Measurements from ENCODE around the gene STARD3. TPM values are rescaled to one million over a fixed set of nuclear protein-coding genes. Genes with fewer than 3 reads are reported as not detected.

Gene STARD3
- total RNA-seq, 4 donors from 2014 or later = 102 to 212 (median 145) TPM

DNA sequence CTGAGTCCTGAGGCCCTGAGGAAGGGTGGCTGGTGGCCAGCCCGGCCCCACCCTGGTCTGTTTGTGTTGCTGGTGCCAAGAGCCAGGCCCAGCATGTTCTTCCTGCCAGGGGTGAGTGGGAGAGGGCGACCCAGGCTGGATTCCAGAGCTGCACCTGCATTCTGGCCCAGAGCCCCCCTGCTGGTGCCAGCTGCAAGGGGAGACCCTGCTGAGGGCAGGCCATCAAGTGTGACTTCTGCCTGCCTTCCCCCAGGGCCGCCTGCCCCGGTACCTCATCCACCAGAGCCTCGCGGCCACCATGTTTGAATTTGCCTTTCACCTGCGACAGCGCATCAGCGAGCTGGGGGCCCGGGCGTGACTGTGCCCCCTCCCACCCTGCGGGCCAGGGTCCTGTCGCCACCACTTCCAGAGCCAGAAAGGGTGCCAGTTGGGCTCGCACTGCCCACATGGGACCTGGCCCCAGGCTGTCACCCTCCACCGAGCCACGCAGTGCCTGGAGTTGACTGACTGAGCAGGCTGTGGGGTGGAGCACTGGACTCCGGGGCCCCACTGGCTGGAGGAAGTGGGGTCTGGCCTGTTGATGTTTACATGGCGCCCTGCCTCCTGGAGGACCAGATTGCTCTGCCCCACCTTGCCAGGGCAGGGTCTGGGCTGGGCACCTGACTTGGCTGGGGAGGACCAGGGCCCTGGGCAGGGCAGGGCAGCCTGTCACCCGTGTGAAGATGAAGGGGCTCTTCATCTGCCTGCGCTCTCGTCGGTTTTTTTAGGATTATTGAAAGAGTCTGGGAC is 25.8 kb downstream of the STARD3 start:
- H3K4me1 ChIP-seq = peaks cover 7 to 52% (median 10%) of the 10 kb centered on the region in 4 donors
- TF ChIP-seq, protein P1, sequence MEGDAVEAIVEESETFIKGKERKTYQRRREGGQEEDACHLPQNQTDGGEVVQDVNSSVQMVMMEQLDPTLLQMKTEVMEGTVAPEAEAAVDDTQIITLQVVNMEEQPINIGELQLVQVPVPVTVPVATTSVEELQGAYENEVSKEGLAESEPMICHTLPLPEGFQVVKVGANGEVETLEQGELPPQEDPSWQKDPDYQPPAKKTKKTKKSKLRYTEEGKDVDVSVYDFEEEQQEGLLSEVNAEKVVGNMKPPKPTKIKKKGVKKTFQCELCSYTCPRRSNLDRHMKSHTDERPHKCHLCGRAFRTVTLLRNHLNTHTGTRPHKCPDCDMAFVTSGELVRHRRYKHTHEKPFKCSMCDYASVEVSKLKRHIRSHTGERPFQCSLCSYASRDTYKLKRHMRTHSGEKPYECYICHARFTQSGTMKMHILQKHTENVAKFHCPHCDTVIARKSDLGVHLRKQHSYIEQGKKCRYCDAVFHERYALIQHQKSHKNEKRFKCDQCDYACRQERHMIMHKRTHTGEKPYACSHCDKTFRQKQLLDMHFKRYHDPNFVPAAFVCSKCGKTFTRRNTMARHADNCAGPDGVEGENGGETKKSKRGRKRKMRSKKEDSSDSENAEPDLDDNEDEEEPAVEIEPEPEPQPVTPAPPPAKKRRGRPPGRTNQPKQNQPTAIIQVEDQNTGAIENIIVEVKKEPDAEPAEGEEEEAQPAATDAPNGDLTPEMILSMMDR (IDR thresholded peaks at IDR 0.05) = no peak
- no peak for TF ChIP-seq POLR2A (IDR thresholded peaks at IDR 0.05)
- peak overlapping the region in 2 of 4 donors; percentile 15 to 41 for H3K27ac ChIP-seq
- peaks cover 0 to 47% (median 0%) of the 10 kb centered on the region in 3 donors for H3K36me3 ChIP-seq
- H3K27me3 ChIP-seq = peaks cover 0 to 5% of the 10 kb centered on the region in 2 donors
- DNase-seq = peak in 1 of 3 donors; percentile 55
- H3K9me3 ChIP-seq = no peaks in the 10 kb centered on the region
- no peak overlapping the region for H3K4me3 ChIP-seq

DNA sequence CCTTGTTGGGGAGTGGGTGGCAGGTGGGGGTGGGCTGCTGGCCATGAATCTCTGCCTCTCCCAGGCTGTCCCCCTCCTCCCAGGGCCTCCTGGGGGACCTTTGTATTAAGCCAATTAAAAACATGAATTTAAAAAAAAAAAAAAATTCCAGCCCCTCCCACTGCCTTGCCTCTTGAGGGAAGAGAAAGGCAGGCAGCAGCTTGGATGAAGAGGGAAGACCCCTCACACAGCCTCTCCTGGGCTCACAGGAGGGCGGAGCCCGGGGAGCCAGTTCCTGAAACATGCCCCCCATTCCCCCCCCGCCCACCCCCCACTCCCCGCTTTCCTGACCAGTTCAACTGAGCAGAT is 26.4 kb downstream of the STARD3 start:
- Histone ChIP-seq H3K4me1 (peaks cover 11 to 57% (median 13%) of the 10 kb centered on the region in 4 donors), H3K36me3 (peaks cover 0 to 42% (median 0%) of the 10 kb centered on the region in 3 donors), H3K9me3 (no peaks in the 10 kb centered on the region), H3K4me3 (no peak overlapping the region), H3K27ac (peak overlapping the region in 2 of 4 donors; percentile 15 to 66), H3K27me3 (peaks cover 0 to 6% of the 10 kb centered on the region in 2 donors)
- no peak for DNase-seq
- TF ChIP-seq POLR2A (IDR thresholded peaks at IDR 0.05) = no peak
- TF ChIP-seq, protein P1 (IDR thresholded peaks at IDR 0.05) = no peak

DNA sequence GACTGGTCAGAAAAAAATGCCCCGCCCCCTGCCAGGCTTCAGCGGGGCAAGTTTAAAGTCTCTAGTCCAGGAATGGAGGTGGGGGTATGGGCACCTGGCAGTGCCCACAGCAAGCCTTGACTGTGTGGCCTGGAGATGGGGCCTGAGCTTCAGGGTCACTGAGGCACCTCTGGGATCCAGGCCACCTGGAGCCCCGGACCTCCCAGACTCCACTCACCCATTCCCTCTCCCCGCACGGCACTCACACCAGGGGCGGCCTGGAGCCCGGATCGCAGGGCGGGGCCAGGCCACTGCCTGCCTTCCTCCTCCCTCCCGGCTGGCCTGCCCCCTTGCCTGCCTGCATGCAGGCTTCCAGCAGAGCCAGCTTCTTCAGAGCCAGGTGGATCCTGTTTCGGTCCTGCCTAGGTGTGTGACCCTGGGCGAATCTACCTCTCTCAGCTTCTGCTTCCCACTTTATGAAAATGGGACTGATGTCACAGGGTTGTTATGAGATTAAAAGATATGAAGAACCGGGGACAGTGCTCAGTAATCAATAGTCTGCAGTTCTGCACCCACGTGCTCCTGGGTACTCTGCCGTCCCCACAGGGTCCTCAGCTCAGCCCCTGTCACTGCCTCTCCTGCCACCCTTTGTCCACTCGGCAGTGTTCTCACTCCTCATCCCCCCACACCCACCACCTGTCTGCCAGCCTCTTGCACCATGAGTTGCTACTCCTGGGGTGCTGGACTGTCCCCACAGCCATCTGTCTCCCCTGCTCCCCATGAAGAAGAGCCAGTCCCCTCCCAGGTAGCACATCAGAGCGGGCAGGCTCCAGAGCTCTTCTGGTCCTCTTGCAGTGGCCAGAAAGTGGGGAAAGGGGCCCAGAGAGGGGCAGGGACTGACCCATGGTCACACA is 27.0 kb downstream of the STARD3 start:
- peak overlapping the region in 2 of 4 donors; percentile 15 to 66 for H3K27ac ChIP-seq
- peak overlapping the region in 1 of 4 donors; percentile 2 for H3K4me3 ChIP-seq
- peaks cover 0 to 6% of the 10 kb centered on the region in 2 donors for H3K27me3 ChIP-seq
- DNase-seq = peak in 2 of 3 donors; percentile 74 to 78
- H3K4me1 ChIP-seq = peaks cover 11 to 63% (median 15%) of the 10 kb centered on the region in 4 donors
- no peaks in the 10 kb centered on the region for H3K9me3 ChIP-seq
- H3K36me3 ChIP-seq = peaks cover 0 to 36% (median 0%) of the 10 kb centered on the region in 3 donors
- TF ChIP-seq, protein P1 (IDR thresholded peaks at IDR 0.05) = peak in 1 of 6 experiments; percentile 3
- TF ChIP-seq POLR2A (IDR thresholded peaks at IDR 0.05) = no peak

DNA sequence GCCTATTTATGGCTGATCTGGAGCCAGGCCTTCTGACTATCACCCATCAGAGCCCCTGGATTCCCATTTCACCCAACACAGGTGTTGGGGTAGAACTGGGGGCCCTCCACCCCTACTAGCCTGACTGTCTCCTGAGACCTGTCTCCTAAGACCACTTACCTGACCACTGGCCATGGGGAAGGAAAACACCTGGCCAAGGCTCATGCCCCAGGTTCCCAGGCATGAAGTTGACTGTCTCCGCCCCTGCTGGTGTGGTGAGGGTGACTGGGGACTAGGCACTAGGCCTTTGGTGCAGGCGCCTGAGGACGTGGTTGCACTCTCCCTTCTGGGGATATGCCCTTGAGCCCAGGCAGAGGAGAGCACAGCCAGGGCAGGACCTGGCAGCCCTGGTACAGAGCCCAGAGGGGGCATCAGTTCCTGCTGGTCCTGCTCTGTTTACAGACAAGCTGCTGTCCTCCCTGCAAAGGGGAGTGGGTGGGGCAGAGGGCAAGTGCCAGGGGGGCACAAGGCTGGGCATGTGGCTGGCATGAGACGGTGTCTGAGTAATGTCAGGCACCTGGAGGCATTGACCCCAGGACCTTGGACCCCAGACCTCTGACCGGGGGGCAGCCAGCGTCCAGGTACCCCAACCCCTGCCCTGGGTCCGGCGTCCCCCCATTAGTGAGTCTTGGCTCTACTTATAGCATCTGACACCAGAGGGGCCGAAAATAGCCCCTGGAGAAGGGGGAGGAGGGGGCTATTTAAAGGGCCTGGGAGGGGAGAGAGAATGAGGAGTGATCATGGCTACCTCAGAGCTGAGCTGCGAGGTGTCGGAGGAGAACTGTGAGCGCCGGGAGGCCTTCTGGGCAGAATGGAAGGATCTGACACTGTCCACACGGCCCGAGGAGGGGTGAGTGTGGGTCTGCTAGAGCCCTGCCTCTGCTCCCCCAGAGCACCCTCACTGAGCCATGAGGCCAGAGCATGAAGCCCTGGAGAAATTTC is 27.9 kb downstream of the STARD3 start, which contains the start of gene TCAP:
TSS of gene TCAP (plus strand) at position 769 of the 981 bp plus-strand sequence. CDS start at position 780, 11 bp downstream.
- Histone ChIP-seq H3K27ac (peak within 1 kb of the TSS in 1 of 4 donors; percentile 66), H3K36me3 (peaks cover 0 to 26% (median 0%) of the 10 kb centered on the region in 3 donors), H3K9me3 (no peaks in the 10 kb centered on the region), H3K27me3 (peaks cover 0 to 6% of the 10 kb centered on the region in 2 donors), H3K4me3 (no peak within 1 kb of the TSS), H3K4me1 (peaks cover 11 to 63% (median 15%) of the 10 kb centered on the region in 4 donors)
- TF ChIP-seq, protein P1 (IDR thresholded peaks at IDR 0.05) = no peak
- TF ChIP-seq POLR2A (IDR thresholded peaks at IDR 0.05) = no peak
- no peak for DNase-seq

Data from Peyer's patch (tissue), 4 donors.